ENCODE results near the gene LUZP1. TPM values are rescaled to one million over a fixed set of nuclear protein-coding genes. Genes with fewer than 3 reads are reported as not detected.

Gene LUZP1
- total RNA-seq, 4 donors from 2014 or later = 22.3 to 38.4 (median 30.3) TPM

GRCh38 chr1:23129846-23130245 lies 38.8 kb downstream of the LUZP1 start:
- Histone ChIP-seq H3K36me3 (no peaks in the 10 kb centered on the region), H3K27ac (no peak overlapping the region), H3K4me1 (peaks cover 0 to 32% (median 12%) of the 10 kb centered on the region in 3 donors), H3K9me3 (no peaks in the 10 kb centered on the region), H3K4me3 (no peak overlapping the region), H3K27me3 (no peaks in the 10 kb centered on the region)
- no peak for ATAC-seq
- TF ChIP-seq POLR2AphosphoS5 (IDR thresholded peaks at IDR 0.05) (no peak), EP300 (IDR thresholded peaks at IDR 0.05) (no peak), CTCF (IDR thresholded peaks at IDR 0.05) (no peak), POLR2A (IDR thresholded peaks at IDR 0.05) (no peak)

- Histone ChIP-seq H3K4me1 (peaks cover 6 to 54% (median 18%) of the 10 kb centered on the region in 3 donors), H3K4me3 (no peak overlapping the region), H3K36me3 (no peaks in the 10 kb centered on the region), H3K27ac (no peak overlapping the region), H3K9me3 (no peaks in the 10 kb centered on the region), H3K27me3 (no peaks in the 10 kb centered on the region)
- 47 to 66% methylated on average over 3 of the region's 3 CpGs for WGBS, 2 donors (ENCODE audit: low coverage in 1 of 2)
- TF ChIP-seq EP300 (IDR thresholded peaks at IDR 0.05) = no peak
- ATAC-seq = no peak
These were observed 41.9 kb downstream of the LUZP1 start for GRCh38 chr1:23126801-23127200.

GRCh38 chr1:23126200-23126599 lies 42.5 kb downstream of the LUZP1 start:
- no peak overlapping the region for H3K27ac ChIP-seq
- no peak for TF ChIP-seq POLR2A (IDR thresholded peaks at IDR 0.05)
- TF ChIP-seq EP300 (IDR thresholded peaks at IDR 0.05) = no peak
- no peak for TF ChIP-seq CTCF (IDR thresholded peaks at IDR 0.05)
- no peak for TF ChIP-seq POLR2AphosphoS5 (IDR thresholded peaks at IDR 0.05)
- H3K4me3 ChIP-seq = no peak overlapping the region
- 63 to 80% methylated on average over 1 of the region's 1 CpG for WGBS, 2 donors (ENCODE audit: low coverage in 1 of 2)
- no peak for ATAC-seq
- no peaks in the 10 kb centered on the region for H3K9me3 ChIP-seq
- no peaks in the 10 kb centered on the region for H3K27me3 ChIP-seq
- no peaks in the 10 kb centered on the region for H3K36me3 ChIP-seq
- H3K4me1 ChIP-seq = peaks cover 6 to 60% (median 18%) of the 10 kb centered on the region in 3 donors

- Histone ChIP-seq H3K9me3 (no peaks in the 10 kb centered on the region), H3K36me3 (no peaks in the 10 kb centered on the region), H3K4me3 (no peak overlapping the region), H3K4me1 (peaks cover 6 to 65% (median 18%) of the 10 kb centered on the region in 3 donors), H3K27ac (no peak overlapping the region), H3K27me3 (no peaks in the 10 kb centered on the region)
- 87% methylated on average over 4 of the region's 4 CpGs for WGBS, 2 donors (ENCODE audit: low coverage in 1 of 2)
- TF ChIP-seq CTCF (IDR thresholded peaks at IDR 0.05) (no peak), POLR2A (IDR thresholded peaks at IDR 0.05) (no peak), EP300 (IDR thresholded peaks at IDR 0.05) (no peak), POLR2AphosphoS5 (IDR thresholded peaks at IDR 0.05) (no peak)
- ATAC-seq = no peak
These were observed 43.2 kb downstream of the LUZP1 start for GRCh38 chr1:23125489-23125888.

- H3K27ac ChIP-seq = no peak overlapping the region
- H3K4me3 ChIP-seq = no peak overlapping the region
- H3K4me1 ChIP-seq = peaks cover 6 to 68% (median 18%) of the 10 kb centered on the region in 3 donors
- TF ChIP-seq EP300 (IDR thresholded peaks at IDR 0.05) = no peak
- TF ChIP-seq CTCF (IDR thresholded peaks at IDR 0.05) = no peak
- TF ChIP-seq POLR2A (IDR thresholded peaks at IDR 0.05) = no peak
- no peak for TF ChIP-seq POLR2AphosphoS5 (IDR thresholded peaks at IDR 0.05)
- WGBS, 2 donors (ENCODE audit: low coverage in 1 of 2) = 70 to 88% methylated on average over 3 to 4 of the region's 4 CpGs
- H3K27me3 ChIP-seq = no peaks in the 10 kb centered on the region
- no peak for ATAC-seq
- H3K36me3 ChIP-seq = no peaks in the 10 kb centered on the region
- no peaks in the 10 kb centered on the region for H3K9me3 ChIP-seq
These were observed 44.2 kb downstream of the LUZP1 start for GRCh38 chr1:23124259-23125026.

Data from gastroesophageal sphincter (tissue), 4 donors.